HuH-7.5 (cell line): Measurements from ENCODE around the gene TADA1.
"Not testable (repeated sequence)": the region's sequence is repeated elsewhere in the genome, so short reads cannot be mapped to it uniquely, and the experiment has no call there.

Experiments used
- DNase-seq: peaks from one replicate; pipeline ENCODE4 v3.0.0; 2011; ENCODE audit warnings: low spot score

TADA1 gene

DNA sequence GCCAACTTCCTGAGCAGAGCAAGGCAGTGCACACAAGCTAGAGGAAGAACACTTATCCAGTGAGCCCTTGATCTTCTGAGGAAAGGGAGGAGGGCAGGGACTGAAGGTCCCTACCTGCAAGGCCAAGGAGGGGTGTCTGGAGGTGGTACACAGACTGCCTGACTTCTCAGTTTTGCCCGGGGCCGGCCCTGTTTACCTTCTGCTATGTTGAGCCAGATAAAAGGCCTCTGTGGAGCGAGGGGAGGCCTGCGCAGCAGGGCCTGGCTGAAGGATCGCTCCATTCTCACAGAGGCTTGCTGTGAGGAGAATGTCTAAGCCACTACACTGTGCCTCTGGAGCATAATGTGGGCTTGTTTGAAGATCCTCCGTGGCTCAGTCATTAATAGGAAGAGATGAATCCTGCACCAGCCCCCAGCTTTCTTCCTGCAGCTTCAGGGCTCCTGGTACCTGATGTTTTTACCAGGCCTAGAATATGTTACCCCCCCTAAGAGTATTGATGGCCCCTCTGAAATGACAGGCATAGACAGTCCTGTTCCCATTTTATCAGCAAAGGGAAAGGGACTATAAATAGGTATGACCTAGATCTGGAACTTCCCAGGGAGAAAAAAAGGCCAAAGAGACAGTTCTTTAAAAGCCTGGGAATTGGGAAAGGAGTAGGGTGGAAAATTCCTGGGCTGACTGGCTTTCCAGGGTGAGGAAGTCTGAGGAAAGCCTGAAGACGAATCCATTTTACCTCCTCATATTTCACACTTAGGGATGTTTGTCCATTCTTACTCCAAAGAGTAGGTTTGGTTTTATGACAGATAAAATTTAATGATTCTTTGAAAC lies 32.1 kb downstream of the TADA1 start:
- DNase-seq, result no peak

DNA sequence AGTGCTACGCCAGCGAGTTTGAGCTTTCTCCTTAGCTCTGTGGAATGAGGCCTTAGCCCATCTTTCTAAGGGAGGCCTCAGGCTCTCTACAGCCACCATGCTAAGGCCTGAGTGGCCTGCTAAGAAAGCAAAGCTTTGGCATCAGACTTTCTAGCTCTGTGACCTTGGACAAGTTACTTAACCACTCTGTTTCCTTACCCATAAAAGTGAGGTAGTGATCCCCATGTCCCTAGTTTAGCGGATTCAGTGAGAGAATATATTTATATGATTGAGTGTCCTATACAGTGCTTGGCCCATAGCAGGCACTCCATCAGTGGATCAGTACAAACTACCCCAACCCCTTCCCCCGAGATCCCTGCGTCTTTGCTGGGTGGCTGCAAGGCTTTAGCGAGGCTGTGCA lies 32.7 kb downstream of the TADA1 start:
- no peak for DNase-seq

GRCh38 chr1:166840309-166841274 lies 35.5 kb downstream of the TADA1 start:
- no peak for DNase-seq

- peak; percentile 25 for DNase-seq
Measured at GRCh38 chr1:166839600-166840308, 36.3 kb downstream of the TADA1 start.

- peak; percentile 82 for DNase-seq
Measured at GRCh38 chr1:166838766-166839599, 37.1 kb downstream of the TADA1 start, which contains the start of gene POGK. Gene POGK (plus strand): TSS chr1:166839475. CDS start chr1:166840957, 1,482 bp downstream.

DNA sequence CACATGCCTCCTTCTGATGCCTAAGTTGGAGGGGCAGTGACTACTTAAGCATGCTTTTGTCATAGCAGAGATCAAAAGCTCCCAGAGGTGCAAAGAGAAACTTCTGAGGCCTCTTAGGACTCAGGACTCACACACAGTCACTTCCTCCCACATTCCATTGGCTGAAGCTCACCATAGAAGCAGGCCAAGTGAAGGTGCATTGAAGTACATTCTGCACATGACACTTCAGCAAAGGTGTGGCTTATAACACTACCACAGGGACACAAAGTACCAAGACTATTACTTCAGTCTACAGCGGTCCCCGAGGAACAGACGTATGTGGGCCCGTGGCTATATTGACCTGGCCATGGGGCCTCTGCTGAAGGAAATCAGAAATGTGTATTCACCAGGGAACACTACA lies 39.3 kb downstream of the TADA1 start:
- no peak for DNase-seq

DNA sequence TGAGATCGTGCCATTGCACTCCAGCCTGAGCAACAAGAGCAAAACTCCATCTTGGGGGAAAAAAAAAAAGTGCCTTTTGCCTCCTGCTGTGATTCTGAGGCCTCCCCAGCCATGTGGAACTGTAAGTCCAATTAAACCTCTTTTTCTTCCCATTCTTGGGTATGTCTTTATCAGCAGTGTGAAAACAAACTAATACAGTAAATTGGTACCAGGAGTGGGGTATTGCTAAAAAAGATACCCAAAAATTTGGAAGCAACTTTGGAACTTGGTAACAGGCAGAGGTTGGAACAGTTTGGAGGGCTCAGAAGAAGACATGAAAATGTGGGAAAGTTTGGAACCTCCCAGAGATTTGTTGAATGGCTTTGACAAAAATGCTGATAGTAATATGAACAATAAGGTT lies 46.3 kb downstream of the TADA1 start:
- DNase-seq, result not testable (repeated sequence)

DNA sequence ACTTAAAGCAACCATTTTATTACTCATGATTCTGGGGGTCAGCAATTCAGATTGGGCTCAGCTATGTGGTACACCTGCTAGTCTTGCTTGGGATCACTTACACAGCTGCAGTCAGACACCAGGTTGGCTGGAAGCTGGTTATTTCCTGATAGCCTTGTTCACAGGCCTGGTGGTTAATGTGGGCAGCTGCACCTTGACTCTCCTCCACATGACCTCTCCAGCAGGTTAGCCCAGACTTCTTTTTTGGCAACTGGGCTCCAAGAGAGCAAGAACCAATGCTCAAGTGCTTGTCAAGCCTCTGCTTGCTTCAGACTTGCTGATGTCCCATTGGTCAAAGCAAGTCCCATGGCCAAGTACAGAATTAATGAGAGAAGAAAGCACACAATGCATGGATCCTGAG lies 48.6 kb downstream of the TADA1 start:
- no peak for DNase-seq

DNA sequence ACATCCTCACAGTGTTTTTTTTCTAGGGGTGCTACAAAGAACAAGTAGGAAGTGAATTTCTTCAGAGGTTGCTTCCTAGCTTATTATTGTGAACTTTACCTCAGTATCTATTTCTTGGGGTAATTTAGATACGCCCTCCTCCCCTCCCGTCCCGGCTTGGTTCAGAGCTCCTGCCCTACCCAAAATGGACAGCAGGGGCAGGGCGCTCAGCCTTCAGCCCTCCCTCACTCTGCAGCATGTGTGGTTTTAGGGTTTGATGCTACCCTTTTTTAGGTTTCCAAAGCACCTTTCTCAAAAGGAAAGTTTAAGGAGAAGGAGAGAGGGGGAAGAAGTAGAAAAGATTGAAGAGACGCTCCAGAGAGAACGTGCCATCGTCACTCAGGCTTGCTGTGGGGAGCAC lies 53.7 kb downstream of the TADA1 start:
- no peak for DNase-seq

DNA sequence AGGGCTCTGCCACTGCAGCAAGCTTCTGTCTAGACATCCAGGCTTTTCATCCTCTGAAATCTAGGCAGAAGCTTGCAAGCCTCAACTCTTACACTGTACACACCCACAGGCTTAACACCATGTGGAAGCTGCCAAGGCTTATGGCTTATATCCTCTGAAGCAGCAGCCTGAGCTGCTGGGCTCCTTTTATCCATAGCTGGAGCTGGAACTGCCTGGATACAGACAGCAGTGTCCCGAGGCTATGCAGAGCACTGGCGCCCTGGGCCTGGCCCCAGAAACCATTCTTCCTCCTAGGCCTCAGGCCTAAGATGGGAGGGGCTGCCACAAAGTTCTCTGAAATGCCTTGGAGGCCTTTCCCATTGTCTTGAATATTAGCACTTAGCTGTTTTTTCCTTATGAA lies 56.1 kb downstream of the TADA1 start:
- no peak for DNase-seq

GRCh38 chr1:166814611-166815010 lies 61.5 kb downstream of the TADA1 start:
- no peak for DNase-seq

- no peak for DNase-seq
Measured at GRCh38 chr1:166813508-166814223, 62.4 kb downstream of the TADA1 start.

DNA sequence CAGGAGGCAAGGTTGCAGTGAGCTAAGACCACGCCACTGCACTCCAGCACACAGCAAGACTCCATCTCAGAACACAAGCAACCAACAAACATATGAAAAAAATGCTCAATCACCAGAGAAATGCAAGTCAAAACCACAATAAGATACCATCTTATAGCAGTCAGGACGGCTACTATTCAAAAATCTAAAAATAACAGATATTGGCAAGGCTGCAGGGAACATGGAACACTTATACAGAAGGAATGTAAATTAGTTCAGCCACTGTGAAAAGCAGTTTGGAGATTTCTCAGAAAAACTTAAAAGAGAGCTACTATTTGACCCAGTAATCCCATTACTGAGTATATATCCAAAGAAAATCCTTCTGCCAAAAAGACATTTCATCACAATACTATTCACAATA lies 64.4 kb downstream of the TADA1 start:
- DNase-seq, result no peak

GRCh38 chr1:166808952-166809351 lies 67.1 kb downstream of the TADA1 start:
- DNase-seq, result no peak
